Effector CD4-positive, alpha-beta T cell (primary cell): ENCODE results near the gene GORASP2.

ENCODE experiments used
- DNase-seq: peaks from one replicate; pipeline ENCODE4 v3.0.0-alpha.2; 2020

Gene GORASP2

DNA sequence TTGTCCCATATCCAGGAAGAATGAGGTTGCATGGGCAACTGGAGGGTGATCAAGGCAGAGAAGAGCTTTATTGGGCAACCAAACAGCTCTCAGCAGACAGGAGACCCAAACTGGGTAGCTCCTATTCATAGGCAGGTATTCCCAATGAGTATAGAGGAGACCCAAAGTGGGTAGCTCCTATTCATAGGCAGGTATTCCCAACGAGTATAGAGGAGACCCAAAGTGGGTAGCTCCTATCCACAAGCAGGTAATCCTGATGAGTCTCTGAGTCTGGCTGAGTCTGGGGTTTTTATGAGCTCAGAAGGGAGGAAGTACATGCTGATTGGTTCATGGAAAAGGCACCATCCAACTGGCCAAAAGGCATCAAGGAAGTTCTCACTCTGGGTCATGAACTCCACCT lies 5.3 kb upstream of the GORASP2 start:
- no peak for DNase-seq

DNA sequence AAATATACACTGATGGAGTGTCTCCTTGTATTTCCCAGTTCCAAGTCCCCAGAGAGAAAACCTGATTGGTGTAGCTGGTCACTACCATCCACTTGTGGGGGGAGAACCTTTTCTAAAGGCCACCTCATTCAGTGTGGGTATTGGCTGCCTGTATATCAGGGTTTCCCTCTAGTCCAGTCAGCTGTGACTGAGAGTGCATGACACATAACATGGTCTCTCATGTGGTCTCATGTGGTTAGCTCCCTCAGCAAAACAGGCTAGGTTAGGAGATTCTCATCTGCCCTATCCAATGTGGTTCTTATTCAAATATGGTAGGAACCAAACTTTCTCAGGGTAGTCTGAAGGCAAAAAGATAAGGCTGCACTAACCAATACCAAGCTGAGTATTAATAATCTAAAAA lies 4.1 kb upstream of the GORASP2 start:
- DNase-seq, result no peak

DNA sequence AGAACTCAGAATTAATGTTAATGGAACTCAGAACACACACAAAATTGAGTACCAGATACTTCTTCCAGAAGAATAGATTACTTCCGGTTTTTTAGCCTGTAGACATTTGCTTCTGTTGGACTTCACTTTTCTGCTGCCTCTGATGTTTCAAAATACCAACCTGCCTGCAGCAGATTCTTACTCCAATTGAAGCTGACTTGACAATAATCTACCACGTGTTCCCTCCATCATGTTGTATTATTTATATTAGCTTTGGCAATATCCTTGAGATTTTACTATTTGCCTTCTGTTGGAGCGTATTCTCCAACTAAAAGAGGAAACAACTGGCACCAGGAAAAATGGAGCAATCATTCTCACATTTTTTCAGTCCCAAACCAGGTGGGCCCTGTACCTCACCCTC lies 3.1 kb upstream of the GORASP2 start:
- DNase-seq, result no peak

DNA sequence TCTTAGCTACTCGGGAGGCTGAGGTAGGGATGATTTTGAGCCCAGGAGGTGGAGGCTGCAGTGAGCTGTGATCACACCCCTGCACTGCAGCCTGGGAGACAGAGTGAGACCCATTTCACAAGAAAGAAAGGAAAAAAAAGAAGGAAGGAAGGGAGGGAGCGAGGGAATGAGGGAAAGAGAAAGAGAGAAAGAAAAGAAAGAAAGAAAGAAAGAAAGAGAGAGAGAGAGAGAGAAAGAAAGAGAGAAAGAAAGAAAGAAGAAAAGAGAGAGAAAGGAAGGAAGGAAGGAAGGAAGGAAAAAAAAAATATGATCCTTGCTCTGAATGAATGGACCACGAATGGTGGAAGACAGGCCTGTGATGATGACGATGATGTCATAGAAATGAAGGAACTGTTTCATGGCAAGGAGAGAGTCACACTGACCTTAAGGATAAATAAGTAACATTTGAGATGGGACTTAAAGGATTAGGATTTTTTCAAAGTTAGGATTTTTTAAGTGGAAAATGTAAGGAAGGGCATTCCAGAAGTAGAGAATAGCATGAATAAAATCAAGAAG lies 2.2 kb upstream of the GORASP2 start:
- no peak for DNase-seq

DNA sequence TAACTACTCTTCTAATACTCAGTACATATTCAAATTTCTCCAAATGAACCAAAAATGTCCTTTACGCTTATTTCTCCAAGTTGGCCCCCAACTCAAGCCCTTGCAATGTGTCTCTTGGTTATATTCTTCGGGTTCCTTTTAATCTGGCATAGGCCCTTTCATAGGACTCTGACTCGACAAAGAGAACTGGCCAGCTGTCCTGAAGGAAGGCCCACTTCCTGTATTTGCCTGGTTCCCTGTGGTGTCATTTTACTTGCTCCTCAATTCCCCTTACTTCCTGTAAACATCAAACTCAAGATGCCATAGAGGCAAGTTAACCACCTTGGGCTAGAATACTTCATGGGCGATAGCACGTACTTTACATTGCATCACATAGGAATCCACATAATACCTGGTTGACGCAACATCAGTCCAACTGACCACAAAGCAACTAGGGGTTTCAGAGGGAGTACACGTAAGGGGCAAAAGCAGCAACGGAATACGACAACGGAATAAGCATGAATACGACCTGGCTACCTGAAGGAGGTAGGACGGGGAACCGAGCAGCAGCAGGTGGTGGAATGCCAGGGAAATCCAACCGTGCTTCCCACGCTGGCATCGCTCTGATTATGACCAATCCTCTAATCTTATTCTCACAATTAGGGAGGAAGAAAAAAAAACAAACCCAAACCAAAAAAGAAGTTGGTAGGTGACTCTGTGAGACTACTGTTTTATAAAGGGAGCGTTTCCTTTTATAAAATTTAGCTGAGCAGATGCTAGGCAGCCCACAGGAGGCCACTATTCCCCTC lies 823 bp upstream of the GORASP2 start:
- no peak for DNase-seq

DNA sequence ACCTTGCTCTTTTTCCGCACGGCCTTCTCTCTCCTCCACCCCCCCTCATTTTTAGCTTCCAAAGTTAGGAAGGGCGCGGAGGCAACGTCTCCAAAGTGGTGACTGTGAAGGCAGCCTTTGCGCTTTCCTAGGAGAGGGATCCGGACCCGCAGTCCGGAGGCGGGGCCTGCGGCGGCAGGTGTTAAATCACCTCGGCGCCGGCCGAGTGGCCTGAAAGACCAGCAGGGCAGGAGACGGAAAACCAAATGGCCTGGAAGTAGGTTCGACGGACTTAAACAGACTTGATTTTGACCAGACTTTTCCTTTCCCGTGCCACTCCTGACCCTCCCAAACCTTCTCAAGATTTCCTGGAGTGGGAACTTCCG lies 615 bp downstream of the GORASP2 start:
- peak; percentile 11 for DNase-seq

DNA sequence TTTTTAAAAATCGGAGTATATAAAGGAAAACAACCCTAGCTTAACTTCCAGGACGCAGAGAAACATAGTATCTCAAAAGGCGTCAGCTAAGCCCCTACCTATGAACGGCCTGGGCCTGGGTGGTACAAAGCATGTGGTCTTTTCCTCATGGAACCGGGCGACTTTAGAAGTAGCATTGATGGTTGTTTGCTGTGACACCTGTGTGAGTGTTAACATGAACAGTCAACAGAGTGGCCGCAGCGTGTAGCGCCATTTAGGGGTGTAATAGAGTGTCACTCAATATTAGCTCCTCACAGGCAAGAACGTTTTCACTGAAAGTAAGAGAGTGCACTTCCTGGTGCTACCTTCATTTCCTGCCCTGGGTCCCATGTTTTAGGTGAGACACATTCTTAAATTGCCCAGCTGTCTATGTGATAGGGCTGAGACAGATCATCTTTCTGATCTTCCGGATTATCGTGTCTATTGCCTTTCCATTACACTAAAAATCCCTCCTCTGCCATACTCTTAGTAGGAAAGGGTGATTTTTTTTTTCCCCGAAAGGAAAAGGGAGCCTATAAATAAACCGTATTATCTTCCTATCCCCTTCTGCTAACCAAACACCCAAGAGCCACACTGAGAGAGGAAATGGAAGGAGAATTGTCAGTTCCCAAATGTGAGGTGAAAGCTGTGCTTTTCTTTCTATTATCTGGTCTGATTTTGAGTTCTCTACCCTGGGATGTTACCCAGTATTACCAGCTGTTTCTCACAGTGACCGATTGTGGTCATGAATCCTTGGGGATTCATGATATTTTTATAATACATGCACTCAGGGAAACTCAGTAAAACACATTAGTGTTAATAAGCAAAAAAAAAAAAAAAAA lies 1.3 kb downstream of the GORASP2 start:
- DNase-seq, result peak; percentile 49

DNA sequence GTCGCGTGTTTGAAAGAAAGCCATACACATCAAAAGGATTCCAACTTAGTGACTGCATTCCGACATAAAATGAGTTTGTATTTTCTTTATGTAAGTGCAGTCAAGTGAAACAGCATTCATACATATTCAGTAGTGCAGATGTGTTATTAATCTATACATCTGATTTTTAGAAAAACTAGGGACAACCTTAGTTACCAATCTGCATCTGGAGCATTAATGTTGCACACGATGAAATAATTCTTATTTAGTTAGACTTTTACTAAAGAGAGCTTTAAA lies 1.9 kb downstream of the GORASP2 start:
- no peak for DNase-seq

DNA sequence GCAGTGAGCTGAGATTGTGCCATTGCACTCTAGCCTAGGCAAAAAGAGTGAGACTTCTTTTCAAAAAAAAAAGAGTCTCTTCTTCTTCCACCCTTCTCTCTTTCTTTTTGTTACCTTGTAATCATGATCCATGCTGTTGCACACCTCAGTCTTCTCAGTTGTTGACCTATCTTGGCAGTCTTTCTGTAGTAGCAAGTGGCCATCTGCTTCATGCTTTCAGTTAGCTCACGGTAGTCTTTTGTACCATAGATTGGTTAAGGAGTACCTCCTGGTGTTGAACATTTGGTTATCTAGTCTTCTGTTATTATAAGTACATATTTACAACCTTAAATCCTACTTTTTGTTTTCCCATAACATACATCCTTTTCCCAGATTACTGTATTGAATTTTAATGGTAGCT lies 3.1 kb downstream of the GORASP2 start:
- no peak for DNase-seq

DNA sequence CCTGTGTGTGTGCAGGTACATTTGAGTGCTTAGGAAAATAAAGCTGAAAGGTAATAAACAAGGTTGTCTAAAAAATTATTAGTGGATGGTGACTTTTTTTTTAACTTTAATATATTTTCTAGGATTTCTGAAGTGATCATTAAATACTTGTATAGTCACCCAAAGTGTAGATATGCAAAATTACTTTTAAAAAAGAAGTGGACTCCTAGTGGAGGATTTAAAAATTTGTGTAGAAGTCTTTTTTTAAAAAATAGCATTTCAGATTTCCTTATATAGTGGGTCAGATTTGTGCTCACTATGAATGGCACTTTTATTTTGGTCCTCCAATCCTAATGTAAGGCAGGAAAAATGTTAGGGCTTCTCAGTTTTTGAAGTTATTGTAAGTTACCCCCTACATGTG lies 3.9 kb downstream of the GORASP2 start:
- no peak for DNase-seq

DNA sequence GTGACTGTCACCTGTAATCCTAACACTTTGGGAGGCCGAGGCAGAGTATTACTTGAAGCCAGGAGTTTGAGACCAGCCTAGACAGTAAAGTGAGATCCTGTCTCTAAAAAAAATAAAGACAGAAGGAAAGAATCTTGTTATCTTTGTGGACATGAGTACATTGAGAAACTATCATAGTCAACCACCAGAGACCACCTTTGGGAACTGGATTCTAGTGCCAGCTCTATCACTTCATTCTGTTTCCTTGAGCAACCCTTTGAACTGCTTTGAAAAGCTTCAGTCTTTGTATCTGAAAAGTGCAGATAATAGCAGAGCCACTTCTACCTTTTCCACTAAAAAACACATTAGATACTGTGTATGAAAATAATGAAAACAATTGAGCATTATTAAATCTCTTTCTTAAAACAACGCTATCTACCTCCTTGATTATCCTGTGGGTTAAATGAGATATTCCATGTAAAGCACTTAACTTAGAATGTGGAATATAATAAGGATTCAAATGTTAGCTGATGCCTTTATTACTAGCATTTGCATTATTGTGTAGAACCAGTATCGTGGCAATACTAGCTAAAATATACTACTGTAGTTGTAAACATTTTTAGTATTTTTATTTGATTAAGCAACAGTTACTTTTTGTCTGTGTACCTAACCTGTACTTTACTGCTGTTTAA lies 8.8 kb downstream of the GORASP2 start:
- no peak for DNase-seq

DNA sequence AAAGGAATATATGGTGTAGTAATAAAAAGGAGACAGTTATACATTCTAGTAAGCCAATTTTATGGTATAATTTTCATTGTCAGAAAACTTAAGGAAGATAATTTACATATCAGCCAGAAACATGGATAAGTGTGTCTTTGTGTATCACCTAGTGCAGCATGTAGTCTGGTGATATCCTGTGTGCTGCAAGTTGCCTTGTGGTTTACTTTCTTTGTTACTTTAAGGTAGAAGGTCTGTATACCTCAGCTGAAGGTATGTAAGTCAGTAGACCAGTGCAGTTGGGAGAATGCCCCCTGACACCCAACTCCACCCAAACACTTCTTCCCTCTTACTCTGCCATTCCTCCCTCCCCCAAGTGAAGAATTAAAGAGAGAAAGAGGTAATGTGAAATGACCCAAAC lies 11.0 kb downstream of the GORASP2 start:
- no peak for DNase-seq

DNA sequence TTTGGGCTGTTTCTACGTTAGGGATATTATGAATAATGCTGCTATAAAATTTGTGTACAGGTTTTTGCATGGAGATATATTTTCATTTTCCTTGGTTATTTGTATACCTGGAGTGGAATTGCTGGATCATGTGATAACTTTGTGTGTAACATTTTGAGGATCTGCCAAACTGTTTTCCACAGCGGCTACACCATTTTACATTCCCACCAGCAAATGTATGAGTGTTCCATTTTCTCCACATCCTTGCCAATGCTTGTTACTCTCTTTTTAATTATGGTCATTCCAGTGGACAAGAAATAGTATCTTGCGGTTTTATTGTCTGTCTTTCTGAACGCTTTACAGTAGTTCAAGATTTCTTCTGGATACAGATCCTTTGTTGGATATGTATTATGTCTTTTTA lies 13.6 kb downstream of the GORASP2 start:
- DNase-seq, result no peak

DNA sequence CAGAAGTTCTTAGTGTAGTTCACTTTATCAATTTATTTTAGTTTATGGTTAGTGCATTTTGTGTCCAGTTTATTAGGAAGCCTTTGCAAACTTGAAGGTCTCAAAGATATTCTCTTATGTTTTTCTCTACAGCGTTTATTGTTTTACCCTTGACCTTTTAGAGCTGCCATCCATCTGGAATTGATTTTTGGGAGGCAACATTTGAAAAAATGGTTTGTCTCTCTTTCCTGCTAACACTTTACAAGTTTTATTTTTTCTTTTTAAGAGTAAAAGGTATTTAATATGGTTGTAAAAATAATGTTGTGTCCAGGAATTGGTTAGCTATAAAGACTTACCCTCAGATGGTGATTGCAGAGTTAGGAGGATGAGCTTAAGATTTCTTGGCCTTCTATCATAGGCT lies 14.0 kb downstream of the GORASP2 start:
- no peak for DNase-seq

DNA sequence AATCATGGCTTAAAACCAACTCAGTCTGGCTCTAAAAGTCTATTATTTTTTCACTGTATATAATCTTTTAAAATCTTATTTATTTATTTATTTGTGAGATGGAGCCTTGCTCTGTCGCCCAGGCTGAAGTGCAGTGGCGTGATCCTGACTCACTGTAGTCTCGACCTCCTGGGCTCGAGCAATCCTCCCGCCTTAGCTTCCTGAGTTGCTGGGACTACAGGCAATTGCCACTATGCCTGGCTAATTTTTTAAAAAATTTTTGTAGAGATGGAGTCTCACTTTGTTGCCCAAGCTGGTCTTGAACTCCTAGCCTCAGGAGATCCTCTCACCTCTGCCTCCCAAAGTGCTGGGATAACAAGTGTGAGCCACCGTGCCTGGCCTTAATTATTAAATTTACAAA lies 14.5 kb downstream of the GORASP2 start:
- no peak for DNase-seq

DNA sequence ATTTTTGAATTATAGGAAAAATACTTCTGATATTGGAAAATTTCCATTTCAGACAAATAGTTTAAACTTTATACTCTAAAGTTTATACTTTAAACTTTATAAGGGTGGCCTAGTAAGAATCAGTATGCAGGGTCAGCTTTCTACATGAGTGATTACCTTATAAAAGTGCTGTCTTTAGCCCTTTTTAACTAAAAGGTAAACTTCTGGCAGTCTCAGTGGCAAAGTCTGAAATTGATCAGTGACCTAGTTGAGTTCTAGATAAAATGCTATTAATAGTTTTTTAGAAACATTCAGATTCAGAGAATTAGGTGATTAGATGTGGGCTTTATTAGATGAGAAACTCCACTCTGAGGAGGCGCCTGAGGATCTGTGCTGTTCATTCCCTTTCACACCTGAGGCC lies 15.5 kb downstream of the GORASP2 start:
- DNase-seq, result no peak

DNA sequence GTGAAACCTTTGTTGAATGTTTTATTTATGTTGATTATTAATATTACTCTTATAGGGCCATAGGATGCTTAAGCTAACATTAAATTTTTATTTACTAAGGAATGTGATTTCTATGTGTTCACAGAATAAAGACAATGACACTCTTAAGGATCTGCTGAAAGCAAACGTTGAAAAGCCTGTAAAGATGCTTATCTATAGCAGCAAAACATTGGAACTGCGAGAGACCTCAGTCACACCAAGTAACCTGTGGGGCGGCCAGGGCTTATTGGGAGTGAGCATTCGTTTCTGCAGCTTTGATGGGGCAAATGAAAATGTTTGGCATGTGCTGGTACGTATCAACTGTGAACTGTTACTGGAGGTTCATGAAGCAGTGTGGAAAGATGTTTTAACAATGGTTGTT lies 20.4 kb downstream of the GORASP2 start:
- DNase-seq, result no peak

DNA sequence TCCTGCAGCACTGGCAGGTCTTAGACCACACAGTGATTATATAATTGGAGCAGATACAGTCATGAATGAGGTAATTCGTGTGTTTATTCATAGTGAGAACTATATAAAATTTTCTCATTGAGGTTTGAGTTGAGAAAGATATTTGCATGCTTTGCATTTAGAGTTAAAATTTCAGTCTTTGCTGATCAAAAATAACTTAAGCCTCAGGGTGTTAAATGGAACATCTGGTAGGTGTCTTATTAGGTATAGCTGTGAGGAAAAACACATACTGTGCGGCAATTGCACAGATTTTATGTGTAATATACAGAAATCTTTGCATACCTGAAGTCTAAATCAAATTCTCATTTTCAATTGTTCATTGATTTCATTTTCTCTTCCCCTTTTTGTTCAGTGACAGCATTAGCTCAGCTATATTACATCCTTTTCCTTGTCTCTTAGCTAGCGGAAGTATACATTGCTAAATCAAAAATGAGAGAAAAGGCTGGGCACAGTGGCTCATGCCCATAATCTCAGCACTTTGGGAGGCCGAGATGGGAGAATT lies 21.2 kb downstream of the GORASP2 start:
- DNase-seq, result no peak

DNA sequence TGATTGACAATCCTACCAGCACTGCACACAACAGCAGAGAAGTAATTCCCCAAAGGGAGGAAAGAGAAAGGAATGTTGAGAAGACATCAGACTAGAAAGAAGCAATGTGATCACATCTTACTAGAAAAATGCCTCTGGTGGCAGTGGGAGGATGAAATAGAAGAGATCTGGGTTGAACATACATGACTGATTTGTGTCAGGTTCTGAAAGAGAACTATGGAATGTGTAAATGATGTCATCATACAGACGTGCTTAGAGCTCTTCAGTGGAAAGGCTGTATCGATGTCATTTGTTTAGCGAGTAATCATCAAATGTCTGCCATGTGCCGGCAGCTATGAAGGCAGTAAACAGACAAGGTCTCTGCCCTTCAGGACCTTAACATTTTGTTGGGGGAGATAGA lies 24.9 kb downstream of the GORASP2 start:
- no peak for DNase-seq

DNA sequence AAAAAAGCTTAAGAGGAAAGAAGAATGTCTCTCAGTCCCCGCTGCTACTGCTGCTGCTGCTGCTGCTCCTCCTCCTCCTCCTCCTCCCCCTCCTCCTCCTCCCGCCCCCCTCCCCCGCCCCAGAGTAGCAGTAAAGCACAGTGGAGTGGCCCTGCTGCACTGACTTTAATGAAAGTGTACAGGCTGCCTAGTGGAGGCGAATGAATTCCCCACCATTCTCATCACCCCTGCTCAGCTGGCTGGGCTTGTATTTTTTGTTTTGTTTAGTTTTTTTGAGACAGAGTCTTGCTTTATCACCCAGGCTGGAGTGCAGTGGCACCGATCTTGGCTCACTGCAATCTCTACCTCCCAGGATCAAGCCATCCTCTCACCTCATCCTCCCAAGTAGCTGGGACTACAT lies 34.3 kb downstream of the GORASP2 start:
- no peak for DNase-seq

DNA sequence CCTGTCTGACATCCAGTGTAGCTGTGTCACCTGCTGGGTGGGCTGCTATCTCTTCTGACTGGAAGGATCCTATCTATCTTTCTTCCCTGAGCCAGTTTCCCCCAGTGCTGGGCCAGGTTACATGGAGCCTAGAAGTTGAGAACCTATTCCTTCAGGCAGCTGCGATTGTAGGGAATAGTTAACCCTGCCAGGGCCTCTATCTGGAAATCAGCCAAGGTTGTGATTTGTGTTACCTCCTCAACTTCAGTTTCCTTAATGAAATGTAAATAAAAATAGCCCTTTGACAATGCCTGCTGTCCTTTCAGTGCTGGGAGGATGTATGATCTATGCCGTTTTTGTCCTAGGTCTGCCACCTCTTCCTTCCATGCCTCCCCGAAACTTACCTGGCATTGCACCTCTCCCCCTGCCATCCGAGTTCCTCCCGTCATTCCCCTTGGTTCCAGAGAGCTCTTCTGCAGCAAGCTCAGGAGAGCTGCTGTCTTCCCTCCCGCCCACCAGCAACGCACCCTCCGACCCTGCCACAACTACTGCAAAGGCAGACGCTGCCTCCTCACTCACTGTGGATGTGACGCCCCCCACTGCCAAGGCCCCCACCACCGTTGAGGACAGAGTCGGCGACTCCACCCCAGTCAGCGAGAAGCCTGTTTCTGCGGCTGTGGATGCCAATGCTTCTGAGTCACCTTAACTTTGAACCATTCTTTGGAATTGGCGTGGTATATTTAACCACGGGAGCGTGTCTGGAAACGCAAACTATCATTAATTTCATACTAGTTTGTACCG lies 36.6 kb downstream of the GORASP2 start:
- no peak for DNase-seq

DNA sequence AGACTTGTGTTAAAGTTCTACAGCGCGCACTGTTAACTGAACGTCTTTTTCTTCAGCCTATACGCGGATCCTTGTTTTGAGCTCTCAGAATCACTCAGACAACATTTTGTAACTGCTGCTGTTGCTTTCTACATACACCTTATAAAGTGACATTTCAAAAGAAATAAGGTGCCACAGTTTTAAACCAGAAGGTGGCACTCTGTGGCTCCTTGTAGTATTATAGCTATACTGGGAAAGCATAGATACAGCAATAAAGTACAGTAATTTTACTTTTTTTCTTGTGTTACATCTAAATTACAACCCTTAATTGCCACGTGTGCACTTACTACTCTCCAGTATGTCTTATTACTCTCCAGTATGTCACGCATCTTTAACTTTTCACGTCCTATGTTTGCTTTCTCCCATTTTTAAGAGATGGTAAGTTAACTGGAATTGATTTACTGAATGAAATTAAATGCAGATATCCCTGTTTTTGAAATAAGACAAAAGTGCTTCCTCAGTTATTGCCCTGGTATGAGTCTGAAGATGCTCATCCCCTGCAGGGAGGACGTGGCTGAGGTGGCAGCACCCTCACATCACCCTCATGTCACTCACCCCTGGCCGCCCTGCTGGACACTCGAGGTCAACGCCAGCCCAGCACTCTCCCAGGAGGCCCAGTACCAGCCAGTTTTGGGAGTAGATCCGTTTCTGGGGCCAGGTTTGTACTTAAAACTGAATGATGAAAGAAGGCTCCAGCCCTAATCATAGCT lies 37.8 kb downstream of the GORASP2 start:
- DNase-seq, result no peak
